ENCODE measurements around the gene MYL12B. TPM values are rescaled to one million over a fixed set of nuclear protein-coding genes. Genes with fewer than 3 reads are reported as not detected.
A peak's percentile ranks its signal among the peaks of the same experiment; 100 is the strongest.

Gene MYL12B
- polyA plus RNA-seq, 3 donors: 153 to 539 (median 354) TPM

- H3K27ac ChIP-seq (ENCODE audit: low read depth, low read length): no peak overlapping the region
- 50 to 90% (median 60%) methylated on average over 1 of the region's 1 CpG for WGBS, 3 donors
These were observed 28.9 kb upstream of the MYL12B start for GRCh38 chr18:3233004-3233403.

- 46 to 92% (median 91%) methylated on average over 4 of the region's 4 CpGs for WGBS, 3 donors
- no peak overlapping the region for H3K27ac ChIP-seq (ENCODE audit: low read depth, low read length)
These were observed 28.3 kb upstream of the MYL12B start for GRCh38 chr18:3233433-3234168.

- no peak overlapping the region for H3K27ac ChIP-seq (ENCODE audit: low read depth, low read length)
- 50 to 57% (median 55%) methylated on average over 5 of the region's 5 CpGs for WGBS, 3 donors
These were observed 27.5 kb upstream of the MYL12B start for GRCh38 chr18:3234457-3234856.

- 95 to 100% (median 97%) methylated on average over 2 of the region's 2 CpGs for WGBS, 3 donors
- no peak overlapping the region for H3K27ac ChIP-seq (ENCODE audit: low read depth, low read length)
These were observed 26.1 kb upstream of the MYL12B start for GRCh38 chr18:3235846-3236245.

- WGBS, 3 donors: 70 to 86% (median 85%) methylated on average over 4 of the region's 4 CpGs
- no peak overlapping the region for H3K27ac ChIP-seq (ENCODE audit: low read depth, low read length)
These were observed 25.5 kb upstream of the MYL12B start for GRCh38 chr18:3236470-3236869.

- 89 to 95% (median 91%) methylated on average over 2 of the region's 2 CpGs for WGBS, 3 donors
- H3K27ac ChIP-seq (ENCODE audit: low read depth, low read length): no peak overlapping the region
These were observed 23.2 kb upstream of the MYL12B start for GRCh38 chr18:3238742-3239141.

GRCh38 chr18:3245185-3245564 is 16.8 kb upstream of the MYL12B start:
- WGBS, 3 donors: 48 to 73% (median 61%) methylated on average over 1 of the region's 1 CpG
- H3K27ac ChIP-seq (ENCODE audit: low read depth, low read length): no peak overlapping the region

GRCh38 chr18:3245853-3246634 is 15.9 kb upstream of the MYL12B start:
- 4 to 6% (median 6%) methylated on average over 29 of the region's 29 CpGs for WGBS, 3 donors
- H3K27ac ChIP-seq (ENCODE audit: low read depth, low read length): peak overlapping the region; percentile 55

- 10 to 22% (median 15%) methylated on average over 23 of the region's 23 CpGs for WGBS, 3 donors
- peak overlapping the region; percentile 56 for H3K27ac ChIP-seq (ENCODE audit: low read depth, low read length)
These were observed 15.2 kb upstream of the MYL12B start for GRCh38 chr18:3246635-3247239.

- 0 to 1% (median 0%) methylated on average over 61 to 65 of the region's 65 CpGs for WGBS, 3 donors
- peak within 1 kb of the TSS; percentile 100 for H3K27ac ChIP-seq (ENCODE audit: low read depth, low read length)
These were observed 14.5 kb upstream of the MYL12B start, which contains the start of gene MYL12A for GRCh38 chr18:3247240-3248061. Gene MYL12A, plus strand, starts transcription at chr18:3247801. Its CDS starts 5,447 bp downstream, at chr18:3253248.

GRCh38 chr18:3248062-3248657 is 13.8 kb upstream of the MYL12B start:
- H3K27ac ChIP-seq (ENCODE audit: low read depth, low read length): peak overlapping the region; percentile 100
- 0% methylated on average over 22 of the region's 22 CpGs for WGBS, 3 donors

- 7 to 15% (median 9%) methylated on average over 9 of the region's 9 CpGs for WGBS, 3 donors
These were observed 13.1 kb upstream of the MYL12B start for GRCh38 chr18:3248658-3249359.

GRCh38 chr18:3250237-3251107 is 11.5 kb upstream of the MYL12B start:
- 37 to 48% (median 37%) methylated on average over 6 of the region's 6 CpGs for WGBS, 3 donors

More at GRCh38 chr18:3248658-3249359, 13.1 kb upstream of the MYL12B start:
- H3K27ac ChIP-seq (ENCODE audit: low read depth, low read length): peak overlapping the region; percentile 26

GRCh38 chr18:3251249-3251962 is 10.5 kb upstream of the MYL12B start:
- WGBS, 3 donors: 65 to 73% (median 69%) methylated on average over 8 of the region's 8 CpGs
- no peak overlapping the region for H3K27ac ChIP-seq (ENCODE audit: low read depth, low read length)

More at GRCh38 chr18:3250237-3251107, 11.5 kb upstream of the MYL12B start:
- H3K27ac ChIP-seq (ENCODE audit: low read depth, low read length): no peak overlapping the region

GRCh38 chr18:3251963-3252277 is 10.0 kb upstream of the MYL12B start:
- H3K27ac ChIP-seq (ENCODE audit: low read depth, low read length): no peak overlapping the region
- 55 to 72% (median 63%) methylated on average over 3 of the region's 3 CpGs for WGBS, 3 donors

- no peak overlapping the region for H3K27ac ChIP-seq (ENCODE audit: low read depth, low read length)
- WGBS, 3 donors: 81 to 94% (median 93%) methylated on average over 1 of the region's 1 CpG
These were observed 9.1 kb upstream of the MYL12B start for GRCh38 chr18:3252843-3253242.

Data from adipose tissue (tissue), 3 donors.